Measurements from ENCODE around the gene FXYD7. TPM values are rescaled to one million over a fixed set of nuclear protein-coding genes. Genes with fewer than 3 reads are reported as not detected.

Gene FXYD7
- total RNA-seq, 1 experiment from 2014 or later: 0.90 TPM

DNA sequence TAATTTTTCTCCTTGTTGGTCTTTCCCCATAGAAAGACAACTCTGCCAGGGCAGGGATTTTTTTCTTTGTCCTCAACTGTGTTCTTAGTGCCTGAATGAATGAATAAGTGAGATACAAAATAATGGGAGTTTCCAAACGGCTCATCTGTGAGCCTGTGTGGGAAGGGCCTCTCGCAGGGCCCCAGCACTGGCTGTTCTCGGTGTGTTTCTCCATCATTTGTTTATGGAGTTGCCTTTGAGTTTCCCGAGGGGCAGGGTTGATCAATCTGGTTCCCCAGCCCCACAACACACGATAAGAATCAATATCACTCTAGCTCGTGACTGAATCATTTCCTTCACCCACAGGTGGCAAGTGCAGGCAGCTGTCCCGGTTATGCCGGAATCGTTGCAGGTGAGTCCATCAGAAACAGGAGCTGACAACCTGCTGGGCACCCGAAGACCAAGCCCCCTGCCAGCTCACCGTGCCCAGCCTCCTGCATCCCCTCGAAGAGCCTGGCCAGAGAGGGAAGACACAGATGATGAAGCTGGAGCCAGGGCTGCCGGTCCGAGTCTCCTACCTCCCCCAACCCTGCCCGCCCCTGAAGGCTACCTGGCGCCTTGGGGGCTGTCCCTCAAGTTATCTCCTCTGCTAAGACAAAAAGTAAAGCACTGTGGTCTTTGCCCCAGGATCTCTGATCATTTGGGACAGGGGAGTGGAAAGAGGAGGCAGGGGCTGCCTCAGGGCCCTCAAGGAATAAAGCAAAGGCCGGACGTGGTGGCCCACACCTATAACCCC lies 26.4 kb downstream of the FXYD7 start:
- H3K27ac Mint-ChIP-seq (ENCODE audit: unreplicated experiment): peak overlapping the region; percentile 85
- DNase-seq: no peak
- CTCF ChIA-PET: interaction anchor here (0.9 to 1.2 kb wide), 2 partner anchors 28 to 87 kb away, joined by 4 read pairs; no protein-coding TSS in a partner anchor
- BruUV-seq (replicated peaks): no TSS peak
- H3K4me1 Mint-ChIP-seq (ENCODE audit: low read depth, unreplicated experiment): peaks cover 71% of the 10 kb centered on the region
- TF ChIP-seq, protein P1, sequence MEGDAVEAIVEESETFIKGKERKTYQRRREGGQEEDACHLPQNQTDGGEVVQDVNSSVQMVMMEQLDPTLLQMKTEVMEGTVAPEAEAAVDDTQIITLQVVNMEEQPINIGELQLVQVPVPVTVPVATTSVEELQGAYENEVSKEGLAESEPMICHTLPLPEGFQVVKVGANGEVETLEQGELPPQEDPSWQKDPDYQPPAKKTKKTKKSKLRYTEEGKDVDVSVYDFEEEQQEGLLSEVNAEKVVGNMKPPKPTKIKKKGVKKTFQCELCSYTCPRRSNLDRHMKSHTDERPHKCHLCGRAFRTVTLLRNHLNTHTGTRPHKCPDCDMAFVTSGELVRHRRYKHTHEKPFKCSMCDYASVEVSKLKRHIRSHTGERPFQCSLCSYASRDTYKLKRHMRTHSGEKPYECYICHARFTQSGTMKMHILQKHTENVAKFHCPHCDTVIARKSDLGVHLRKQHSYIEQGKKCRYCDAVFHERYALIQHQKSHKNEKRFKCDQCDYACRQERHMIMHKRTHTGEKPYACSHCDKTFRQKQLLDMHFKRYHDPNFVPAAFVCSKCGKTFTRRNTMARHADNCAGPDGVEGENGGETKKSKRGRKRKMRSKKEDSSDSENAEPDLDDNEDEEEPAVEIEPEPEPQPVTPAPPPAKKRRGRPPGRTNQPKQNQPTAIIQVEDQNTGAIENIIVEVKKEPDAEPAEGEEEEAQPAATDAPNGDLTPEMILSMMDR (IDR thresholded peaks at IDR 0.05; ENCODE audit: unreplicated experiment): no peak
- intact Hi-C loops (cut with micrococcal nuclease; ENCODE audit: unreplicated experiment): no loop called here
- no peaks in the 10 kb centered on the region for H3K9me3 Mint-ChIP-seq (ENCODE audit: low read depth, unreplicated experiment)
- H3K36me3 Mint-ChIP-seq (ENCODE audit: insufficient read depth, unreplicated experiment): peaks cover 98% of the 10 kb centered on the region
- H3K27me3 Mint-ChIP-seq (ENCODE audit: unreplicated experiment): no peaks in the 10 kb centered on the region
- H3K4me3 Mint-ChIP-seq (ENCODE audit: low read depth, unreplicated experiment): peak overlapping the region; percentile 29

DNA sequence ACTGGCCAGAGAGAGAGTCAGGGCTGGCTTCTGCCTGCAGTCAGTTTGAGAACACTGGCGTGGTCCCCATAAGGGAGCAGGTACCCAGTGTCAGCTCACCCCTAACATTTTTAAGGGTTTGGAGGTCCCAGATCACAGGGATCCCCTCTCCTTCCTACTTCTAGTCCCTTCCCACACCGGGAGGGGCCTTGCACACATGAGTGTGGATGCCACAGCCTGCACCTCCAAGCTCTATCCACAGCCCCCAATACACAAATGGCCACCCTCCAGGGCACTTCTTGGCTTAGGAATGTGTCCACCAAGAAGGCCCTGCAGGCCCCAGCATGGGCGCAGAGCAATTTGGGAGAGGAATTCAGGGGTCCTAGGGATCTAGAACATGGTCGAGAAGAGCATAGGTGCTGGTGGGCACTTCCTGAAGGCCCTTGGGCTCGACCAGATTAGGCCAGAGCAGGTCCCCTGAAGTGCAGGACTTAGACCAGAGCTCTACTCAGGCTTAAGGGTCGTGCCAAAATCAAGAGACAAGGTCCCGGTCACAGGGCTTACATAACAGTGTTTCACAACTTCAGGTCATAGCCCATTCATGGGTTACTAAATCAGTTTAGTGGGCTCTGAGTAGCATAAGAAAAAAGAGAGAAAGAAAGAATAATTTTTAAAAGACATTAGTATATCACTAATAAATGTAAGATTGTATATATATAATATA lies 27.5 kb downstream of the FXYD7 start:
- no peaks in the 10 kb centered on the region for H3K27me3 Mint-ChIP-seq (ENCODE audit: unreplicated experiment)
- H3K9me3 Mint-ChIP-seq (ENCODE audit: low read depth, unreplicated experiment): no peaks in the 10 kb centered on the region
- intact Hi-C loops (cut with micrococcal nuclease; ENCODE audit: unreplicated experiment): no loop called here
- H3K4me3 Mint-ChIP-seq (ENCODE audit: low read depth, unreplicated experiment): no peak overlapping the region
- peak overlapping the region; percentile 85 for H3K27ac Mint-ChIP-seq (ENCODE audit: unreplicated experiment)
- TF ChIP-seq, protein P1 (IDR thresholded peaks at IDR 0.05; ENCODE audit: unreplicated experiment): no peak
- H3K4me1 Mint-ChIP-seq (ENCODE audit: low read depth, unreplicated experiment): peaks cover 74% of the 10 kb centered on the region
- no peak for DNase-seq
- CTCF ChIA-PET: interaction anchor here (0.9 kb wide), 1 partner anchor 86 kb away, joined by 4 read pairs; no protein-coding TSS in a partner anchor
- peaks cover 94% of the 10 kb centered on the region for H3K36me3 Mint-ChIP-seq (ENCODE audit: insufficient read depth, unreplicated experiment)
- BruUV-seq (replicated peaks): no TSS peak

DNA sequence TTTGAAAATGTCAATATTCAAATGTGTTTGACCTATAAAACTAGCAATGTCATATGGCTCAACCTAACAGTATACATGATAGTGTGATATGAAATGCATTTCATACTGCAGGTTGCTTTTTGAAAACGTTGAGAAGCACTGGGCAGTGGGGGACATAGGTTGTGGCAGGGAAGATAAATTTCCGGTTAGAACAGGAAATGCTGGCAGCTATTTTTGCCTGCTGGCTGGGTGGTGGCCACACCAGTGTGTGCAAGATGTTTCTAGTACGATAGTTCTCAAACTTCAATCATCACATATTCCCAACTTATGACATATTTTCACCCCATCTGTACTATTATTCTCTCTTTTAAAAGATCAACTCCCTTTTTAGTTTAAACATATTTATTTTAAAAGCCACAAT lies 28.7 kb downstream of the FXYD7 start:
- TF ChIP-seq, protein P1 (IDR thresholded peaks at IDR 0.05; ENCODE audit: unreplicated experiment): no peak

DNA sequence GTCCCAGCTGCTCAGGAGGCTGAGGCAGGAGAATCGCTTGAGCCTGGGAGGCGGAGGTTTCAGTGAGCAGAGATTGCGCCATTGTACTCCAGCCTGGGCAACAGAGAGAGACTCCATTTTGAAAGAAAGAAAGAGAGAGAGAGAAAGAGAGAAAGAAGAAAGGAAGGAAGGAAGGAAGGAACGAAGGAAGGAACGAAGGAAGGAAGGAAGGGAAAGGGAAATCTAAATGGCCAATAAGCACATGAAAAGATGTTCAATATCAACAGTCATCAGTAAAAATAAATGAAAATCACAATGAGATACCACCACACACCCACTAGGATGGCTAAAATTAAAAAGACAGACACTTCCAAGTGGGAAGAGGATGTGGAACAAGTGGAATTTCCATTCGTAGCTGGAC lies 31.2 kb downstream of the FXYD7 start:
- H3K4me3 Mint-ChIP-seq (ENCODE audit: low read depth, unreplicated experiment): no peak overlapping the region
- H3K36me3 Mint-ChIP-seq (ENCODE audit: insufficient read depth, unreplicated experiment): peaks cover 62% of the 10 kb centered on the region
- peak overlapping the region; percentile 19 for H3K27ac Mint-ChIP-seq (ENCODE audit: unreplicated experiment)
- H3K4me1 Mint-ChIP-seq (ENCODE audit: low read depth, unreplicated experiment): peaks cover 45% of the 10 kb centered on the region
- intact Hi-C loops (cut with micrococcal nuclease; ENCODE audit: unreplicated experiment): no loop called here
- H3K9me3 Mint-ChIP-seq (ENCODE audit: low read depth, unreplicated experiment): no peaks in the 10 kb centered on the region
- BruUV-seq (replicated peaks): no TSS peak
- TF ChIP-seq, protein P1 (IDR thresholded peaks at IDR 0.05; ENCODE audit: unreplicated experiment): no peak
- H3K27me3 Mint-ChIP-seq (ENCODE audit: unreplicated experiment): no peaks in the 10 kb centered on the region
- CTCF ChIA-PET: no interaction called here
- no peak for DNase-seq

More for the DNA sequence above, 28.7 kb downstream of the FXYD7 start:
- Mint-ChIP-seq H3K27me3 (ENCODE audit: unreplicated experiment) (no peaks in the 10 kb centered on the region), H3K4me3 (ENCODE audit: low read depth, unreplicated experiment) (no peak overlapping the region), H3K4me1 (ENCODE audit: low read depth, unreplicated experiment) (peaks cover 70% of the 10 kb centered on the region), H3K36me3 (ENCODE audit: insufficient read depth, unreplicated experiment) (peaks cover 86% of the 10 kb centered on the region), H3K27ac (ENCODE audit: unreplicated experiment) (peak overlapping the region; percentile 19), H3K9me3 (ENCODE audit: low read depth, unreplicated experiment) (no peaks in the 10 kb centered on the region)
- CTCF ChIA-PET: no interaction called here
- DNase-seq: no peak
- BruUV-seq (replicated peaks): no TSS peak
- intact Hi-C loops (cut with micrococcal nuclease; ENCODE audit: unreplicated experiment): no loop called here

Measured in Calu3 (cell line).